ENCODE measurements around the gene DTX2.
"Not testable (repeated sequence)": the region's sequence is repeated elsewhere in the genome, so short reads cannot be mapped to it uniquely, and the experiment has no call there.

DTX2 gene

GRCh38 chr7:76443846-76444245 is 17.7 kb upstream of the DTX2 start:
- H3K4me3 ChIP-seq (ENCODE audit: low read depth, low read length), result not testable (repeated sequence)

GRCh38 chr7:76445577-76446008 is 15.9 kb upstream of the DTX2 start:
- H3K4me3 ChIP-seq (ENCODE audit: low read depth, low read length), result not testable (repeated sequence)

- not testable (repeated sequence) for H3K4me3 ChIP-seq (ENCODE audit: low read depth, low read length)
Observed at GRCh38 chr7:76457017-76457416, 4.5 kb upstream of the DTX2 start.

GRCh38 chr7:76458504-76458903 is 3.0 kb upstream of the DTX2 start:
- H3K4me3 ChIP-seq (ENCODE audit: low read depth, low read length), result not testable (repeated sequence)

- not testable (repeated sequence) for H3K4me3 ChIP-seq (ENCODE audit: low read depth, low read length)
Observed at GRCh38 chr7:76460767-76461166, 742 bp upstream of the DTX2 start.

- H3K4me3 ChIP-seq (ENCODE audit: low read depth, low read length), result not testable (repeated sequence)
Observed at GRCh38 chr7:76462271-76462882, 868 bp downstream of the DTX2 start.

GRCh38 chr7:76464959-76465358 is 3.5 kb downstream of the DTX2 start:
- H3K4me3 ChIP-seq (ENCODE audit: low read depth, low read length), result not testable (repeated sequence)

GRCh38 chr7:76465950-76466349 is 4.4 kb downstream of the DTX2 start:
- H3K4me3 ChIP-seq (ENCODE audit: low read depth, low read length), result not testable (repeated sequence)

- H3K4me3 ChIP-seq (ENCODE audit: low read depth, low read length), result not testable (repeated sequence)
Observed at GRCh38 chr7:76467743-76468404, 6.4 kb downstream of the DTX2 start.

- not testable (repeated sequence) for H3K4me3 ChIP-seq (ENCODE audit: low read depth, low read length)
Observed at GRCh38 chr7:76471556-76472221, 10.2 kb downstream of the DTX2 start.

GRCh38 chr7:76473097-76473496 is 11.6 kb downstream of the DTX2 start:
- not testable (repeated sequence) for H3K4me3 ChIP-seq (ENCODE audit: low read depth, low read length)

- H3K4me3 ChIP-seq (ENCODE audit: low read depth, low read length), result not testable (repeated sequence)
Observed at GRCh38 chr7:76476280-76476679, 14.8 kb downstream of the DTX2 start.

GRCh38 chr7:76476742-76477474 is 15.4 kb downstream of the DTX2 start:
- not testable (repeated sequence) for H3K4me3 ChIP-seq (ENCODE audit: low read depth, low read length)

- H3K4me3 ChIP-seq (ENCODE audit: low read depth, low read length), result not testable (repeated sequence)
Observed at GRCh38 chr7:76479628-76480027, 18.1 kb downstream of the DTX2 start.

GRCh38 chr7:76480403-76481253 is 19.1 kb downstream of the DTX2 start:
- not testable (repeated sequence) for H3K4me3 ChIP-seq (ENCODE audit: low read depth, low read length)

- not testable (repeated sequence) for H3K4me3 ChIP-seq (ENCODE audit: low read depth, low read length)
Observed at GRCh38 chr7:76482660-76483059, 21.2 kb downstream of the DTX2 start.

GRCh38 chr7:76483081-76483480 is 21.6 kb downstream of the DTX2 start:
- not testable (repeated sequence) for H3K4me3 ChIP-seq (ENCODE audit: low read depth, low read length)

- H3K4me3 ChIP-seq (ENCODE audit: low read depth, low read length), result not testable (repeated sequence)
Observed at GRCh38 chr7:76484456-76484855, 22.9 kb downstream of the DTX2 start.

GRCh38 chr7:76485822-76486610 is 24.5 kb downstream of the DTX2 start:
- not testable (repeated sequence) for H3K4me3 ChIP-seq (ENCODE audit: low read depth, low read length)

GRCh38 chr7:76486618-76487017 is 25.1 kb downstream of the DTX2 start:
- not testable (repeated sequence) for H3K4me3 ChIP-seq (ENCODE audit: low read depth, low read length)
